Kidney epithelial cell (primary cell): ENCODE results near the gene ZYG11A. TPM values are rescaled to one million over a fixed set of nuclear protein-coding genes. Genes with fewer than 3 reads are reported as not detected.

Source experiments
- DNase-seq: peaks from one replicate; pipeline ENCODE4 v3.0.0-alpha.2; 2010; ENCODE audit warnings: low read depth
- H3K27me3 ChIP-seq: 2 replicates; pipeline ENCODE4 v1.6.0; 2011; ENCODE audit warnings: low read length; ENCODE audit not compliant: control insufficient read depth, insufficient read depth
- H3K36me3 ChIP-seq: 2 replicates; pipeline ENCODE4 v1.5.1; 2011; ENCODE audit warnings: low read length; ENCODE audit not compliant: control insufficient read depth, insufficient read depth
- H3K4me3 ChIP-seq: 2 replicates; pipeline ENCODE4 v1.5.1; 2011; ENCODE audit warnings: low read depth, mild to moderate bottlenecking, control low read depth, low read length
- CTCF ChIP-seq: IDR thresholded peaks from 2 replicates; pipeline ENCODE4 v1.5.1; 2011; ENCODE audit warnings: mild to moderate bottlenecking, moderate library complexity, low read length, control low read depth, inconsistent platforms; ENCODE audit not compliant: insufficient read depth, poor library complexity, severe bottlenecking
- total RNA-seq: library from RNA; depleted of rRNA; stranded (reverse); fragments of >200 nt; gene quantifications from 2 replicates; pipeline ENCODE4 v1.2.3, GENCODE V29; 2015

The ZYG11A gene
- total RNA-seq, 1 donor from 2014 or later, result 0.50 TPM

- no peaks in the 10 kb centered on the region for H3K36me3 ChIP-seq
Observed at GRCh38 chr1:52913014-52913413, 70.5 kb downstream of the ZYG11A start.

GRCh38 chr1:52913537-52913936 lies 71.0 kb downstream of the ZYG11A start:
- no peaks in the 10 kb centered on the region for H3K27me3 ChIP-seq
- H3K4me3 ChIP-seq, result no peak overlapping the region
- no peak for DNase-seq
- no peaks in the 10 kb centered on the region for H3K36me3 ChIP-seq
- no peak for TF ChIP-seq CTCF

More at GRCh38 chr1:52913014-52913413, 70.5 kb downstream of the ZYG11A start:
- Histone ChIP-seq H3K4me3 (no peak overlapping the region), H3K27me3 (no peaks in the 10 kb centered on the region)
- no peak for DNase-seq
- TF ChIP-seq CTCF, result no peak

- DNase-seq, result no peak
- H3K27me3 ChIP-seq, result no peaks in the 10 kb centered on the region
- peaks cover 1% of the 10 kb centered on the region for H3K36me3 ChIP-seq
- TF ChIP-seq CTCF, result no peak
- no peak overlapping the region for H3K4me3 ChIP-seq
Observed at GRCh38 chr1:52914463-52914862, 71.9 kb downstream of the ZYG11A start.

- DNase-seq, result no peak
- Histone ChIP-seq H3K27me3 (no peaks in the 10 kb centered on the region), H3K4me3 (no peak overlapping the region), H3K36me3 (peaks cover 1% of the 10 kb centered on the region)
- no peak for TF ChIP-seq CTCF
Observed at GRCh38 chr1:52915211-52915854, 72.8 kb downstream of the ZYG11A start.

GRCh38 chr1:52915855-52916220 lies 73.3 kb downstream of the ZYG11A start:
- H3K36me3 ChIP-seq, result peaks cover 1% of the 10 kb centered on the region
- H3K4me3 ChIP-seq, result no peak overlapping the region
- DNase-seq, result no peak
- no peak for TF ChIP-seq CTCF
- no peaks in the 10 kb centered on the region for H3K27me3 ChIP-seq
